HG02798 (cell line): ENCODE measurements around the gene DMWD.

Experiments
- ATAC-seq: cut with Tn5 transposase; IDR thresholded peaks from one replicate; pipeline ENCODE4 v1.9.1; 2021; ENCODE audit warnings: mild to moderate bottlenecking; ENCODE audit not compliant: unreplicated experiment, poor library complexity

The DMWD gene

GRCh38 chr19:45792470-45793177 is at the start of gene DMWD:
DMWD (minus strand) TSS chr19:45792845; CDS start chr19:45792756, 89 bp downstream.
- ATAC-seq = peak; percentile 97

- no peak for ATAC-seq
Measured at GRCh38 chr19:45842198-45842597, 49.6 kb upstream of the DMWD start.

- ATAC-seq = no peak
Measured at GRCh38 chr19:45834970-45835369, 42.3 kb upstream of the DMWD start.

GRCh38 chr19:45828945-45829344 is 36.3 kb upstream of the DMWD start:
- ATAC-seq = no peak

GRCh38 chr19:45828523-45828922 is 35.9 kb upstream of the DMWD start:
- ATAC-seq = no peak

- ATAC-seq = no peak
Measured at GRCh38 chr19:45827459-45828093, 34.9 kb upstream of the DMWD start.

- ATAC-seq = no peak
Measured at GRCh38 chr19:45826934-45827333, 34.3 kb upstream of the DMWD start.

- ATAC-seq = no peak
Measured at GRCh38 chr19:45825917-45826893, 33.6 kb upstream of the DMWD start.

- ATAC-seq = no peak
Measured at GRCh38 chr19:45825263-45825605, 32.6 kb upstream of the DMWD start.

GRCh38 chr19:45824531-45825262 is 32.1 kb upstream of the DMWD start:
- ATAC-seq = no peak

- no peak for ATAC-seq
Measured at GRCh38 chr19:45824041-45824471, 31.4 kb upstream of the DMWD start.

- ATAC-seq = no peak
Measured at GRCh38 chr19:45823182-45823581, 30.5 kb upstream of the DMWD start.

- no peak for ATAC-seq
Measured at GRCh38 chr19:45822716-45823115, 30.1 kb upstream of the DMWD start.

- no peak for ATAC-seq
Measured at GRCh38 chr19:45821570-45821969, 28.9 kb upstream of the DMWD start.

- no peak for ATAC-seq
Measured at GRCh38 chr19:45821103-45821521, 28.5 kb upstream of the DMWD start.

GRCh38 chr19:45820413-45821102 is 27.9 kb upstream of the DMWD start:
- ATAC-seq = no peak

- no peak for ATAC-seq
Measured at GRCh38 chr19:45819769-45820168, 27.1 kb upstream of the DMWD start.

GRCh38 chr19:45817725-45818301 is 25.2 kb upstream of the DMWD start:
- peak; percentile 11 for ATAC-seq

- ATAC-seq = peak; percentile 89
Measured at GRCh38 chr19:45817010-45817724, 24.5 kb upstream of the DMWD start.
